Vagina (tissue), 2 donors: ENCODE results near the gene RNF144B.

Experiments
- POLR2A ChIP-seq, 2 donors: fragments of 450-650 bp; IDR thresholded peaks; one replicate each; pipeline ENCODE4 v1.6.1; 2017; ENCODE audit warnings: antibody characterized with exemption in 2 of 2, mild to moderate bottlenecking in 2 of 2, moderate library complexity in 2 of 2
- TF ChIP-seq, protein P1 (sequence below), 3 experiments: fragments of 450-650 bp in 2 of 3; fragments of 200-600 bp in 1 of 3; sonication (generic) in 1 of 3; IDR thresholded peaks; one replicate each; pipeline ENCODE4 v1.5.1; 2017 to 2019; ENCODE audit warnings: antibody characterized with exemption in 3 of 3, mild to moderate bottlenecking in 2 of 3, moderate library complexity in 2 of 3

DNA sequence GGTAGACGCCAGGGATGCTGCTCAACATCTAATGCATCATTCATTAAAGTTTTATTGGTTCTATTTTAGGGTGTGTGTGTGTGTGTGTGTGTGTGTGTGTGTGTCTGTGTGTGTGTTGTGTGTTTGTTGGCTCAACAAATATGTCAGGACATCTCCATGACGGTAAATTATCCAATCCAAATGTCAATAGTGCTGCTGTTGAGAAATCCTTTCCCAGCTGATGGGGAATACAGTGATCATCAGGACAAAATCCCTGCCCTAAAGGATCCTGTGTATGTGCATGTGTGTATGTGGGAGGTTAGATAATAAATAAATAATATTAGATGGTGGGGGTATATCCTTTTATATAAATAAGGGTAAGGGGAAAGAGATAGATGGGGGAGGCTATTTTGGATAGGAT lies 59.6 kb downstream of the RNF144B start:
- TF ChIP-seq POLR2A (IDR thresholded peaks at IDR 0.05), result no peak
- TF ChIP-seq, protein P1, sequence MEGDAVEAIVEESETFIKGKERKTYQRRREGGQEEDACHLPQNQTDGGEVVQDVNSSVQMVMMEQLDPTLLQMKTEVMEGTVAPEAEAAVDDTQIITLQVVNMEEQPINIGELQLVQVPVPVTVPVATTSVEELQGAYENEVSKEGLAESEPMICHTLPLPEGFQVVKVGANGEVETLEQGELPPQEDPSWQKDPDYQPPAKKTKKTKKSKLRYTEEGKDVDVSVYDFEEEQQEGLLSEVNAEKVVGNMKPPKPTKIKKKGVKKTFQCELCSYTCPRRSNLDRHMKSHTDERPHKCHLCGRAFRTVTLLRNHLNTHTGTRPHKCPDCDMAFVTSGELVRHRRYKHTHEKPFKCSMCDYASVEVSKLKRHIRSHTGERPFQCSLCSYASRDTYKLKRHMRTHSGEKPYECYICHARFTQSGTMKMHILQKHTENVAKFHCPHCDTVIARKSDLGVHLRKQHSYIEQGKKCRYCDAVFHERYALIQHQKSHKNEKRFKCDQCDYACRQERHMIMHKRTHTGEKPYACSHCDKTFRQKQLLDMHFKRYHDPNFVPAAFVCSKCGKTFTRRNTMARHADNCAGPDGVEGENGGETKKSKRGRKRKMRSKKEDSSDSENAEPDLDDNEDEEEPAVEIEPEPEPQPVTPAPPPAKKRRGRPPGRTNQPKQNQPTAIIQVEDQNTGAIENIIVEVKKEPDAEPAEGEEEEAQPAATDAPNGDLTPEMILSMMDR (IDR thresholded peaks at IDR 0.05), result no peak
